ENCODE measurements around the gene PNPLA1. TPM values are rescaled to one million over a fixed set of nuclear protein-coding genes. Genes with fewer than 3 reads are reported as not detected.

The PNPLA1 gene
- total RNA-seq, 1 donor from 2014 or later = not detected

DNA sequence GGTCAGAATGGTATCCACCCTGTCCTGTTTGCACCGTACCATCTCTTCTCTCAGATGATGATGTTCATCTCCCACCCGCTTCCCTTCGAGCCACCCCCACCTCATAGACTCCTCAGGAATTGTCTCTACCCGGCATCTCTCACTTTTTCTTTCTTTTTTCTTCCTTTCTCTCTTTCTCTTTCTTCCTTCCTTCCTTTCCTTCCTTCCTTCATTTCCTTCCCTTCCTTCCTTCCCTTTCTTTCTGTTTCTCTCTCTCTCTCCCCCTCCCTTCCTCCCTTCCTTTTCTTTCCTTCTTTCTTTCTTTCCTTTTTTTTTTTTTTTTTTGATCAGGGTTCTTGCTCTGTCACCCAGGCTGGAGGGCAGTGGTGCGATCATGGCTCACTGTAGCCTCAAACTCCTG lies 27.7 kb upstream of the PNPLA1 start:
- Histone ChIP-seq H3K4me2 (no peak overlapping the region), H4K20me1 (ENCODE audit: low read depth) (no peaks in the 10 kb centered on the region), H3K9me3 (ENCODE audit: low read depth) (no peaks in the 10 kb centered on the region), H2AFZ (replicated peaks) (no peak overlapping the region), H3K4me3 (no peak overlapping the region), H3K9ac (no peak overlapping the region), H3K27ac (no peak overlapping the region), H3K4me1 (peaks cover 19% of the 10 kb centered on the region), H3K27me3 (no peaks in the 10 kb centered on the region), H3K36me3 (no peaks in the 10 kb centered on the region), H3F3A (ENCODE audit: low read depth) (no peaks in the 10 kb centered on the region), H3K79me2 (ENCODE audit: low read depth) (no peaks in the 10 kb centered on the region)
- H3K9me3 Mint-ChIP-seq = no peaks in the 10 kb centered on the region
- H3K36me3 Mint-ChIP-seq = no peaks in the 10 kb centered on the region
- H3K4me3 Mint-ChIP-seq = no peak overlapping the region
- no peak for DNase-seq (ENCODE audit: low spot score)
- peaks cover 29% of the 10 kb centered on the region for H3K4me1 Mint-ChIP-seq
- no peak for TF ChIP-seq EZH2 (IDR thresholded peaks at IDR 0.05)
- TF ChIP-seq EZH2phosphoT487 (IDR thresholded peaks at IDR 0.05) = no peak
- TF ChIP-seq CTCF (IDR thresholded peaks at IDR 0.05) = no peak
- no peaks in the 10 kb centered on the region for H3K27me3 Mint-ChIP-seq (ENCODE audit: insufficient read depth, low read depth)
- no peak overlapping the region for H3K27ac Mint-ChIP-seq

DNA sequence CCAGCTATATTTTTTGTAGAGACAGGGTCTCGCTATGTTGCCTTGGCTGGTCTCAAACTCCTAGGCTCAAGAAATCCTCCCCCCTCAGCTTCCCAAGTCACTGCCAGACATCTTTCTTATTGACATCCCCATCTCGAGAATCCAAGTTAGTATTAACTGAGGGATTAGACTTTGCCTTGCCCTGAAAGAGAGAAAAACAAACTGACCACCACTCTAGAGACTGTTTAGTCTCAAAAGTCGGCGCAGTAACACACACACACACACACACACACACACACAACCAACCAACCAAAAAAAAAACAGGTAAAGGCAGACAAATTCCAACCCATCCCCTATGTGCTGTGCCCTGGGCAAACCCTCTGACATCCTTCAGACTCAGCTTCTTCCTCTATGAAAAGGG lies 27.2 kb upstream of the PNPLA1 start:
- Mint-ChIP-seq H3K27ac (no peak overlapping the region), H3K27me3 (ENCODE audit: insufficient read depth, low read depth) (no peaks in the 10 kb centered on the region), H3K9me3 (no peaks in the 10 kb centered on the region), H3K4me1 (peaks cover 29% of the 10 kb centered on the region), H3K4me3 (no peak overlapping the region), H3K36me3 (no peaks in the 10 kb centered on the region)
- Histone ChIP-seq H3F3A (ENCODE audit: low read depth) (no peaks in the 10 kb centered on the region), H4K20me1 (ENCODE audit: low read depth) (no peaks in the 10 kb centered on the region), H2AFZ (replicated peaks) (no peak overlapping the region), H3K27ac (no peak overlapping the region), H3K9me3 (ENCODE audit: low read depth) (no peaks in the 10 kb centered on the region), H3K79me2 (ENCODE audit: low read depth) (no peaks in the 10 kb centered on the region), H3K27me3 (no peaks in the 10 kb centered on the region), H3K4me2 (no peak overlapping the region), H3K36me3 (no peaks in the 10 kb centered on the region), H3K4me3 (no peak overlapping the region), H3K9ac (no peak overlapping the region), H3K4me1 (peaks cover 19% of the 10 kb centered on the region)
- TF ChIP-seq EZH2 (IDR thresholded peaks at IDR 0.05) (no peak), CTCF (IDR thresholded peaks at IDR 0.05) (no peak), EZH2phosphoT487 (IDR thresholded peaks at IDR 0.05) (no peak)
- DNase-seq (ENCODE audit: low spot score) = no peak

DNA sequence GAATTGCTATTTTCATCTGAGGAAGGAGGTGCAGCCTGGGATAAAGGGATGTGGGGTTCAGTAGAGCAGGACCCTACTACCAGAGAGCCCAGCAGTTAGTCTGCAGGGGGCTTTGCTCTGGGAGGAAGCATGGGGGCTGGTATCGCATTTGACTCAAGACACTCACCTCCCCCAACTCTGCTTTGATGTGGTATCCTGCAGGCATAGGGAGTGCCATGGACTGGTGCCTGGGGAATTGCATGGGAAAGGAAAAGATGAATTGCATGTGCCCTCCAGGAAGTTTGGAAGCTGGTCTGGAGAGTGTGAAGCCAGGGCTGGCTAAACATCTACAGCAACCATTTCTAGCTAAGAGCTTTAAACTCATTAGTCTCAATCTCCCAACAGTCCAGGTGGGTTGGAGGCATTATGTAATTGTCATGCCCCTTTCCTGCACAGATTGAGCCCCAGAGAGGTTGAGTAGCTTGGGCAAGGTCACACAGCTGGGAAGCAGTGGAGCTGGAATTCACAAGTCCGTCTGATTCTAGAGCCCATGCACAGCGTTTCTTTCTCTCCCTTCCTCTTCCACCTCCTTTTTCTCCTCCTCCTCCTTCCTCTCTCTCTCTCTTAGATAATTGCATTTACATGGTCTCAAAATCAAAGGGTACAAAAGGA lies 26.2 kb upstream of the PNPLA1 start:
- H4K20me1 ChIP-seq (ENCODE audit: low read depth) = no peaks in the 10 kb centered on the region
- no peak overlapping the region for H3K9ac ChIP-seq
- no peak overlapping the region for H3K27ac ChIP-seq
- no peaks in the 10 kb centered on the region for H3K36me3 Mint-ChIP-seq
- DNase-seq (ENCODE audit: low spot score) = no peak
- no peaks in the 10 kb centered on the region for H3K27me3 Mint-ChIP-seq (ENCODE audit: insufficient read depth, low read depth)
- H3F3A ChIP-seq (ENCODE audit: low read depth) = no peaks in the 10 kb centered on the region
- H2AFZ ChIP-seq (replicated peaks) = no peak overlapping the region
- TF ChIP-seq EZH2phosphoT487 (IDR thresholded peaks at IDR 0.05) (no peak), EZH2 (IDR thresholded peaks at IDR 0.05) (no peak), CTCF (IDR thresholded peaks at IDR 0.05) (no peak)
- no peaks in the 10 kb centered on the region for H3K79me2 ChIP-seq (ENCODE audit: low read depth)
- no peaks in the 10 kb centered on the region for H3K36me3 ChIP-seq
- no peak overlapping the region for H3K27ac Mint-ChIP-seq
- H3K4me1 ChIP-seq = peaks cover 19% of the 10 kb centered on the region
- H3K4me3 Mint-ChIP-seq = no peak overlapping the region
- no peaks in the 10 kb centered on the region for H3K9me3 Mint-ChIP-seq
- H3K27me3 ChIP-seq = no peaks in the 10 kb centered on the region
- no peaks in the 10 kb centered on the region for H3K9me3 ChIP-seq (ENCODE audit: low read depth)
- no peak overlapping the region for H3K4me2 ChIP-seq
- H3K4me1 Mint-ChIP-seq = peaks cover 29% of the 10 kb centered on the region
- H3K4me3 ChIP-seq = no peak overlapping the region

Measured in neural progenitor cell (in vitro differentiated cells).